ENCODE measurements around the gene SFSWAP.

Gene SFSWAP

DNA sequence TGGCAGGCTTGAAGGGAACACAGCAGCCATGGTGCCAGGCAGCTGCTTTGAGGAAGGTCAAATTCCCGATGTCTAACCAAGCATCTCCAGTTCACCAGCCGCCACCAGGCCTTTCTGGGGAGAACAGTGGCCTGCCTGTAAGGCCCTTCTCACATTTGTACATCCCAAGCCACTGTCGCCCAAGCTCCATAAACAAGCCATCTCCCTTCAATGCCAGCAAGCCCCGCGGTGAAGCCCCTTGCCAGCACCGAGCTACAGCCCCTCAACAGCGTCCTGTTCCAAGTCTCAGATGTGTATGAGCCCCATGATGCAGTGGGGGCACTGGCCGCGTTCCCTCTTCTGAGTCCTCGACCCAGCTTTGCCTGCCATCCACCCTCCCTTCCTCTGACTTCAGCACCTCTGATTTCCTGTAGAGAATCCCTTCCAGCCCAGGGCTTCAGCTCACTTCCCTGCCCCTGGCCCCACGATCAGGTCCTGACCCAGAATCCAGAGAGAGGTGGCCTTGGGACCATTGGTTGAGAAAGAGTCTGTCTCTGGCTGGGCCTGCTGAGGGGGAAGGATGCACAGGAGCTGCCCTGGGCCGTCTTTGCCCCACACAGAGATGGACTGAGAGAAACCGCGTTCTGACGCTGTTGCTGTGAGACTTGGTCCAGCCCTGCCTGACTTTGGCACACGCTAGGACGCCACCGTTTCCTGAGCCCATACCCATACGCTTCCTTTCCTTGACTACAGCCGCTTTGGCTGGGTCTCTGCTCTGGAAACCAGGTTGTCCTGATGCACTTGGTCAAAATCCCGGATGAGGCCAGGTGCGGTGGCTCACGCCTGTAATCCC is 115.4 kb downstream of the SFSWAP start:
- Histone ChIP-seq H3K4me1 (ENCODE audit: control insufficient read depth in 2 of 2, insufficient read depth in 1 of 2, low read depth in 1 of 2, low read length in 2 of 2) (peaks cover 12 to 14% of the 10 kb centered on the region in 2 donors), H4K91ac (ENCODE audit: low read depth, low read length, poor library complexity) (no peak overlapping the region), H2BK12ac (ENCODE audit: low read length) (no peak overlapping the region), H3K79me1 (ENCODE audit: low read depth, low read length) (no peaks in the 10 kb centered on the region), H3K18ac (ENCODE audit: low read length) (peak overlapping the region; percentile 24), H3K4me3 (ENCODE audit: low read length in 2 of 2) (no peak overlapping the region), H3K27me3 (ENCODE audit: control insufficient read depth in 3 of 3, insufficient read depth in 3 of 3, low read depth in 1 of 3, low read length in 3 of 3) (peaks cover 7 to 23% (median 12%) of the 10 kb centered on the region in 3 experiments), H3K9me3 (replicated peaks in 1 of 2; ENCODE audit: control insufficient read depth in 2 of 2, insufficient read depth in 1 of 2, low read depth in 1 of 2, low read length in 2 of 2) (peaks cover 0 to 3% of the 10 kb centered on the region in 2 donors), H3K36me3 (replicated peaks in 1 of 2; ENCODE audit: control insufficient read depth in 2 of 2, insufficient read depth in 2 of 2, low read length in 2 of 2) (no peaks in the 10 kb centered on the region), H3K4ac (ENCODE audit: low read length) (no peak overlapping the region), H2BK5ac (ENCODE audit: low read length) (peak overlapping the region; percentile 75), H3K23ac (ENCODE audit: low read depth, low read length, poor library complexity) (peak overlapping the region; percentile 37), H4K8ac (ENCODE audit: low read depth, low read length) (no peak overlapping the region), H3K9ac (ENCODE audit: low read depth, low read length, poor library complexity) (peak overlapping the region; percentile 67), H2BK15ac (ENCODE audit: low read length) (peak overlapping the region; percentile 7), H3K27ac (replicated peaks; ENCODE audit: low read length) (no peak overlapping the region), H3K4me2 (ENCODE audit: insufficient read depth, low read length, poor library complexity, severe bottlenecking) (no peak overlapping the region), H2AK5ac (ENCODE audit: low read depth, low read length) (peak overlapping the region; percentile 20), H2AFZ (ENCODE audit: low read length) (peak overlapping the region; percentile 17), H3K14ac (ENCODE audit: low read length) (no peak overlapping the region), H2BK120ac (ENCODE audit: low read depth, low read length) (no peak overlapping the region)
- DNase-seq (ENCODE audit: low spot score), result no peak
- WGBS, 2 donors (ENCODE audit: extremely low coverage in 2 of 2, insufficient read length in 2 of 2, insufficient replicate concordance in 1 of 2), result no CpG with 5 or more reads among the region's 23 CpGs

- peak; percentile 72 for DNase-seq (ENCODE audit: low spot score)
- H3K14ac ChIP-seq (ENCODE audit: low read length), result peak within 1 kb of the TSS; percentile 9
- H4K8ac ChIP-seq (ENCODE audit: low read depth, low read length), result no peak within 1 kb of the TSS
- H4K91ac ChIP-seq (ENCODE audit: low read depth, low read length, poor library complexity), result no peak within 1 kb of the TSS
- peak within 1 kb of the TSS; percentile 80 for H3K9ac ChIP-seq (ENCODE audit: low read depth, low read length, poor library complexity)
- no peak within 1 kb of the TSS for H3K27ac ChIP-seq (replicated peaks; ENCODE audit: low read length)
- H2AK5ac ChIP-seq (ENCODE audit: low read depth, low read length), result peak within 1 kb of the TSS; percentile 97
- no peak within 1 kb of the TSS for H3K4ac ChIP-seq (ENCODE audit: low read length)
- peak within 1 kb of the TSS; percentile 75 for H2BK5ac ChIP-seq (ENCODE audit: low read length)
- peak within 1 kb of the TSS; percentile 98 for H3K18ac ChIP-seq (ENCODE audit: low read length)
- H3K23ac ChIP-seq (ENCODE audit: low read depth, low read length, poor library complexity), result peak within 1 kb of the TSS; percentile 98
- peak within 1 kb of the TSS; percentile 61 for H2BK120ac ChIP-seq (ENCODE audit: low read depth, low read length)
- no peaks in the 10 kb centered on the region for H3K9me3 ChIP-seq (replicated peaks in 1 of 2; ENCODE audit: control insufficient read depth in 2 of 2, insufficient read depth in 1 of 2, low read depth in 1 of 2, low read length in 2 of 2)
- peaks cover 13 to 16% of the 10 kb centered on the region in 2 donors for H3K4me1 ChIP-seq (ENCODE audit: control insufficient read depth in 2 of 2, insufficient read depth in 1 of 2, low read depth in 1 of 2, low read length in 2 of 2)
- H2BK15ac ChIP-seq (ENCODE audit: low read length), result peak within 1 kb of the TSS; percentile 85
- peaks cover 7 to 26% (median 12%) of the 10 kb centered on the region in 3 experiments for H3K27me3 ChIP-seq (ENCODE audit: control insufficient read depth in 3 of 3, insufficient read depth in 3 of 3, low read depth in 1 of 3, low read length in 3 of 3)
- H3K36me3 ChIP-seq (replicated peaks in 1 of 2; ENCODE audit: control insufficient read depth in 2 of 2, insufficient read depth in 2 of 2, low read length in 2 of 2), result no peaks in the 10 kb centered on the region
- no CpG with 5 or more reads among the region's 86 CpGs for WGBS, 2 donors (ENCODE audit: extremely low coverage in 2 of 2, insufficient read length in 2 of 2, insufficient replicate concordance in 1 of 2)
- H2BK12ac ChIP-seq (ENCODE audit: low read length), result peak within 1 kb of the TSS; percentile 41
- H3K4me2 ChIP-seq (ENCODE audit: insufficient read depth, low read length, poor library complexity, severe bottlenecking), result peak within 1 kb of the TSS; percentile 91
- H3K4me3 ChIP-seq (ENCODE audit: low read length in 2 of 2), result peak within 1 kb of the TSS; percentile 77 to 79
- H3K79me1 ChIP-seq (ENCODE audit: low read depth, low read length), result no peaks in the 10 kb centered on the region
- H2AFZ ChIP-seq (ENCODE audit: low read length), result peak within 1 kb of the TSS; percentile 78
Measured at GRCh38 chr12:131827961-131828534, 117.2 kb downstream of the SFSWAP start, which contains the start of gene MMP17. TSS of gene MMP17 (plus strand) at chr12:131828393. CDS start at chr12:131828495, 102 bp downstream.

GRCh38 chr12:131828671-131829355 is 117.9 kb downstream of the SFSWAP start:
- no peaks in the 10 kb centered on the region for H3K79me1 ChIP-seq (ENCODE audit: low read depth, low read length)
- H3K4me3 ChIP-seq (ENCODE audit: low read length in 2 of 2), result peak overlapping the region; percentile 77 to 79
- H3K9me3 ChIP-seq (replicated peaks in 1 of 2; ENCODE audit: control insufficient read depth in 2 of 2, insufficient read depth in 1 of 2, low read depth in 1 of 2, low read length in 2 of 2), result no peaks in the 10 kb centered on the region
- H3K36me3 ChIP-seq (replicated peaks in 1 of 2; ENCODE audit: control insufficient read depth in 2 of 2, insufficient read depth in 2 of 2, low read length in 2 of 2), result no peaks in the 10 kb centered on the region
- H2BK120ac ChIP-seq (ENCODE audit: low read depth, low read length), result peak overlapping the region; percentile 8
- WGBS, 2 donors (ENCODE audit: extremely low coverage in 2 of 2, insufficient read length in 2 of 2, insufficient replicate concordance in 1 of 2), result no CpG with 5 or more reads among the region's 64 CpGs
- H3K4me1 ChIP-seq (ENCODE audit: control insufficient read depth in 2 of 2, insufficient read depth in 1 of 2, low read depth in 1 of 2, low read length in 2 of 2), result peaks cover 16 to 19% of the 10 kb centered on the region in 2 donors
- H2AK5ac ChIP-seq (ENCODE audit: low read depth, low read length), result peak overlapping the region; percentile 97
- H3K9ac ChIP-seq (ENCODE audit: low read depth, low read length, poor library complexity), result peak overlapping the region; percentile 80
- H3K4ac ChIP-seq (ENCODE audit: low read length), result no peak overlapping the region
- no peak overlapping the region for H4K8ac ChIP-seq (ENCODE audit: low read depth, low read length)
- peak overlapping the region; percentile 85 for H2BK15ac ChIP-seq (ENCODE audit: low read length)
- H3K27me3 ChIP-seq (ENCODE audit: control insufficient read depth in 3 of 3, insufficient read depth in 3 of 3, low read depth in 1 of 3, low read length in 3 of 3), result peaks cover 7 to 26% (median 12%) of the 10 kb centered on the region in 3 experiments
- no peak overlapping the region for H4K91ac ChIP-seq (ENCODE audit: low read depth, low read length, poor library complexity)
- no peak for DNase-seq (ENCODE audit: low spot score)
- no peak overlapping the region for H3K27ac ChIP-seq (replicated peaks; ENCODE audit: low read length)
- H2AFZ ChIP-seq (ENCODE audit: low read length), result peak overlapping the region; percentile 32
- peak overlapping the region; percentile 9 for H3K14ac ChIP-seq (ENCODE audit: low read length)
- H3K4me2 ChIP-seq (ENCODE audit: insufficient read depth, low read length, poor library complexity, severe bottlenecking), result peak overlapping the region; percentile 91
- no peak overlapping the region for H2BK12ac ChIP-seq (ENCODE audit: low read length)
- H2BK5ac ChIP-seq (ENCODE audit: low read length), result peak overlapping the region; percentile 75
- H3K18ac ChIP-seq (ENCODE audit: low read length), result peak overlapping the region; percentile 98
- H3K23ac ChIP-seq (ENCODE audit: low read depth, low read length, poor library complexity), result peak overlapping the region; percentile 98

Data from neuronal stem cell (in vitro differentiated cells).